ENCODE data around the gene RTP3.
"Not testable (repeated sequence)": the region's sequence is repeated elsewhere in the genome, so short reads cannot be mapped to it uniquely, and the experiment has no call there.

The RTP3 gene

GRCh38 chr3:46491089-46492070, 6.4 kb upstream of the RTP3 start:
- DNase-seq (ENCODE audit: low read depth) = peak; percentile 16

GRCh38 chr3:46492890-46493547, 4.8 kb upstream of the RTP3 start:
- no peak for DNase-seq (ENCODE audit: low read depth)

- DNase-seq (ENCODE audit: low read depth) = not testable (repeated sequence)
These were observed 3.3 kb upstream of the RTP3 start for GRCh38 chr3:46494491-46494890.

GRCh38 chr3:46495901-46496456, 1.8 kb upstream of the RTP3 start:
- peak; percentile 93 for DNase-seq (ENCODE audit: low read depth)

GRCh38 chr3:46496746-46497555, 825 bp upstream of the RTP3 start:
- DNase-seq (ENCODE audit: low read depth) = peak; percentile 32

GRCh38 chr3:46498916-46499519, 1.2 kb downstream of the RTP3 start:
- DNase-seq (ENCODE audit: low read depth) = no peak

GRCh38 chr3:46500656-46501635, 3.2 kb downstream of the RTP3 start:
- DNase-seq (ENCODE audit: low read depth) = peak; percentile 67

- no peak for DNase-seq (ENCODE audit: low read depth)
These were observed 3.9 kb downstream of the RTP3 start for GRCh38 chr3:46501702-46502101.

GRCh38 chr3:46503200-46503874, 5.6 kb downstream of the RTP3 start:
- DNase-seq (ENCODE audit: low read depth) = peak; percentile 16

- no peak for DNase-seq (ENCODE audit: low read depth)
These were observed 7.0 kb downstream of the RTP3 start for GRCh38 chr3:46504789-46505188.

- DNase-seq (ENCODE audit: low read depth) = no peak
These were observed 8.2 kb downstream of the RTP3 start for GRCh38 chr3:46505953-46506352.

GRCh38 chr3:46506526-46506925, 8.8 kb downstream of the RTP3 start:
- no peak for DNase-seq (ENCODE audit: low read depth)

GRCh38 chr3:46508850-46509591, 11.2 kb downstream of the RTP3 start:
- DNase-seq (ENCODE audit: low read depth) = no peak

- DNase-seq (ENCODE audit: low read depth) = no peak
These were observed 11.9 kb downstream of the RTP3 start for GRCh38 chr3:46509661-46510187.

- DNase-seq (ENCODE audit: low read depth) = no peak
These were observed 14.5 kb downstream of the RTP3 start for GRCh38 chr3:46512191-46512749.

- no peak for DNase-seq (ENCODE audit: low read depth)
These were observed 18.7 kb downstream of the RTP3 start for GRCh38 chr3:46516521-46516920.

- DNase-seq (ENCODE audit: low read depth) = peak; percentile 89
These were observed 19.4 kb downstream of the RTP3 start for GRCh38 chr3:46517016-46517783.

- DNase-seq (ENCODE audit: low read depth) = no peak
These were observed 20.0 kb downstream of the RTP3 start for GRCh38 chr3:46517784-46518181.
